Gastrocnemius medialis (tissue), 4 donors: ENCODE data around the gene BCAS2. TPM values are rescaled to one million over a fixed set of nuclear protein-coding genes. Genes with fewer than 3 reads are reported as not detected.

Experiments
- ATAC-seq, 2 donors: fragments of 150-250 bp; one replicate each; pipeline ENCODE4 v1.9.1; 2016
- DNase-seq, 2 donors: peaks; one replicate each; pipeline ENCODE4 v3.0.0-alpha.2; 2019
- H3K27ac ChIP-seq, 4 donors: fragments of 200-600 bp; sonication (generic); 1 replicate in 1 of 4; 2 replicates in 3 of 4; pipeline ENCODE4 v1.5.1; 2016 to 2018; ENCODE audit warnings: mild to moderate bottlenecking in 2 of 4, moderate library complexity in 1 of 4
- H3K27me3 ChIP-seq, 3 donors: fragments of 200-600 bp; sonication (generic) in 2 of 3; 1 replicate in 1 of 3; 2 replicates in 2 of 3; pipeline versions ENCODE4 v1.5.1 to v1.6.0; 2016 to 2019; ENCODE audit warnings: mild to moderate bottlenecking in 1 of 3, moderate library complexity in 1 of 3
- H3K36me3 ChIP-seq, 2 donors: fragments of 200-600 bp; sonication (generic) in 1 of 2; one replicate each; pipeline ENCODE4 v1.5.1; 2017 to 2018
- H3K4me1 ChIP-seq, 2 donors: fragments of 200-600 bp; sonication (generic) in 1 of 2; one replicate each; pipeline ENCODE4 v1.5.1; 2016 to 2017; ENCODE audit warnings: mild to moderate bottlenecking in 2 of 2
- H3K4me3 ChIP-seq, 4 donors: fragments of 200-600 bp; sonication (generic) in 3 of 4; 1 replicate in 1 of 4; 2 replicates in 3 of 4; pipeline ENCODE4 v1.5.1; 2016 to 2019; ENCODE audit warnings: mild to moderate bottlenecking in 2 of 4
- H3K9me3 ChIP-seq, 3 donors: fragments of 200-600 bp; sonication (generic) in 2 of 3; 1 replicate in 1 of 3; 2 replicates in 2 of 3; pipeline ENCODE4 v1.5.1; 2016 to 2019
- CTCF ChIP-seq, 5 experiments: fragments of 450-650 bp in 3 of 5; fragments of 200-600 bp in 2 of 5; sonication (generic) in 2 of 5; IDR thresholded peaks in 4 of 5; conservative IDR thresholded peaks in 1 of 5; 1 replicate in 4 of 5; 2 replicates in 1 of 5; pipeline ENCODE4 v1.5.1; 2016 to 2019; ENCODE audit warnings: antibody characterized with exemption in 5 of 5, mild to moderate bottlenecking in 3 of 5, moderate library complexity in 3 of 5
- POLR2A ChIP-seq, 2 donors: fragments of 450-650 bp; IDR thresholded peaks; one replicate each; pipeline ENCODE4 v1.6.1; 2017; ENCODE audit warnings: antibody characterized with exemption in 2 of 2, mild to moderate bottlenecking in 2 of 2, moderate library complexity in 2 of 2
- in situ Hi-C, 4 donors: fragments of 200-750 bp; cut with MboI; loops; one replicate each; pipeline versions ENCODE4 v1.15.0 to v1.8.0; 2017; ENCODE audit warnings: low sequenced_read_pairs in 4 of 4
- intact Hi-C: fragments of 100-400 bp; cut with DNase I; formaldehyde crosslinking; loops from one replicate; pipeline ENCODE4 v1.15.1; 2023; ENCODE audit warnings: low total_unique reads
- total RNA-seq, 4 donors: library from RNA; depleted of rRNA; stranded (reverse); fragments of >200 nt; gene quantifications; one replicate each; pipeline versions ENCODE4 v1.1.0 to v1.2.3, GENCODE V29; 2016

BCAS2 gene
- total RNA-seq, 4 donors from 2014 or later = 23.7 to 32.8 (median 25.2) TPM

- in situ Hi-C loops = no loop called here
- intact Hi-C loops = no loop called here
- no peaks in the 10 kb centered on the region for H3K4me1 ChIP-seq
Observed at GRCh38 chr1:114618606-114619005, 37.2 kb upstream of the BCAS2 start.

GRCh38 chr1:114610546-114611245, 29.3 kb upstream of the BCAS2 start:
- in situ Hi-C loops = no loop called here
- H3K9me3 ChIP-seq = no peaks in the 10 kb centered on the region
- ATAC-seq = no peak

More at GRCh38 chr1:114618606-114619005, 37.2 kb upstream of the BCAS2 start:
- H3K27me3 ChIP-seq = no peaks in the 10 kb centered on the region
- H3K27ac ChIP-seq = peak overlapping the region in 1 of 4 donors; percentile 46
- H3K9me3 ChIP-seq = no peaks in the 10 kb centered on the region
- ATAC-seq (no peak), DNase-seq (no peak)
- H3K4me3 ChIP-seq = no peak overlapping the region
- H3K36me3 ChIP-seq = peaks cover 3 to 99% of the 10 kb centered on the region in 2 donors
- TF ChIP-seq POLR2A (IDR thresholded peaks at IDR 0.05) = no peak
- no peak for TF ChIP-seq CTCF (IDR thresholded peaks at IDR 0.05 in 4 of 5, conservative IDR thresholded peaks at IDR 0.05 in 1 of 5)

GRCh38 chr1:114609826-114610225, 28.4 kb upstream of the BCAS2 start:
- peaks cover 0 to 78% of the 10 kb centered on the region in 2 donors for H3K36me3 ChIP-seq
- peak overlapping the region in 1 of 4 donors; percentile 54 for H3K27ac ChIP-seq
- no peak overlapping the region for H3K4me3 ChIP-seq
- no peaks in the 10 kb centered on the region for H3K4me1 ChIP-seq
- in situ Hi-C loops (no loop called here), intact Hi-C loops (no loop called here)
- H3K27me3 ChIP-seq = no peaks in the 10 kb centered on the region
- no peaks in the 10 kb centered on the region for H3K9me3 ChIP-seq
- TF ChIP-seq POLR2A (IDR thresholded peaks at IDR 0.05) (no peak), CTCF (IDR thresholded peaks at IDR 0.05 in 4 of 5, conservative IDR thresholded peaks at IDR 0.05 in 1 of 5) (no peak)
- ATAC-seq (no peak), DNase-seq (no peak)

More at GRCh38 chr1:114610546-114611245, 29.3 kb upstream of the BCAS2 start:
- no peak overlapping the region for H3K4me3 ChIP-seq
- peaks cover 3 to 78% of the 10 kb centered on the region in 2 donors for H3K36me3 ChIP-seq
- H3K27me3 ChIP-seq = no peaks in the 10 kb centered on the region
- TF ChIP-seq POLR2A (IDR thresholded peaks at IDR 0.05) = no peak
- no peak for TF ChIP-seq CTCF (IDR thresholded peaks at IDR 0.05 in 4 of 5, conservative IDR thresholded peaks at IDR 0.05 in 1 of 5)
- intact Hi-C loops = no loop called here
- peak overlapping the region in 2 of 4 donors; percentile 25 to 54 for H3K27ac ChIP-seq
- no peaks in the 10 kb centered on the region for H3K4me1 ChIP-seq
- DNase-seq = no peak

GRCh38 chr1:114609026-114609425, 27.6 kb upstream of the BCAS2 start:
- ATAC-seq (no peak), DNase-seq (no peak)
- in situ Hi-C loops = no loop called here
- Histone ChIP-seq H3K27me3 (no peaks in the 10 kb centered on the region), H3K36me3 (peaks cover 0 to 78% of the 10 kb centered on the region in 2 donors), H3K27ac (no peak overlapping the region), H3K4me1 (no peaks in the 10 kb centered on the region), H3K4me3 (no peak overlapping the region), H3K9me3 (no peaks in the 10 kb centered on the region)
- no peak for TF ChIP-seq POLR2A (IDR thresholded peaks at IDR 0.05)
- TF ChIP-seq CTCF (IDR thresholded peaks at IDR 0.05 in 4 of 5, conservative IDR thresholded peaks at IDR 0.05 in 1 of 5) = no peak
- intact Hi-C loops = no loop called here
